Kidney epithelial cell (primary cell): Measurements from ENCODE around the gene TMEM132D. TPM values are rescaled to one million over a fixed set of nuclear protein-coding genes. Genes with fewer than 3 reads are reported as not detected.

Experiments
- DNase-seq: peaks from one replicate; pipeline ENCODE4 v3.0.0-alpha.2; 2010; ENCODE audit warnings: low read depth
- H3K27me3 ChIP-seq: 2 replicates; pipeline ENCODE4 v1.6.0; 2011; ENCODE audit warnings: low read length; ENCODE audit not compliant: control insufficient read depth, insufficient read depth
- H3K36me3 ChIP-seq: 2 replicates; pipeline ENCODE4 v1.5.1; 2011; ENCODE audit warnings: low read length; ENCODE audit not compliant: control insufficient read depth, insufficient read depth
- H3K4me3 ChIP-seq: 2 replicates; pipeline ENCODE4 v1.5.1; 2011; ENCODE audit warnings: low read depth, mild to moderate bottlenecking, control low read depth, low read length
- total RNA-seq: library from RNA; depleted of rRNA; stranded (reverse); fragments of >200 nt; gene quantifications from 2 replicates; pipeline ENCODE4 v1.2.3, GENCODE V29; 2015
- TF ChIP-seq, protein P1 (sequence below): IDR thresholded peaks from 2 replicates; pipeline ENCODE4 v1.5.1; 2011; ENCODE audit warnings: mild to moderate bottlenecking, moderate library complexity, low read length, control low read depth, inconsistent platforms; ENCODE audit not compliant: insufficient read depth, poor library complexity, severe bottlenecking

Gene TMEM132D
- total RNA-seq, 1 donor from 2014 or later = 6.4 TPM

DNA sequence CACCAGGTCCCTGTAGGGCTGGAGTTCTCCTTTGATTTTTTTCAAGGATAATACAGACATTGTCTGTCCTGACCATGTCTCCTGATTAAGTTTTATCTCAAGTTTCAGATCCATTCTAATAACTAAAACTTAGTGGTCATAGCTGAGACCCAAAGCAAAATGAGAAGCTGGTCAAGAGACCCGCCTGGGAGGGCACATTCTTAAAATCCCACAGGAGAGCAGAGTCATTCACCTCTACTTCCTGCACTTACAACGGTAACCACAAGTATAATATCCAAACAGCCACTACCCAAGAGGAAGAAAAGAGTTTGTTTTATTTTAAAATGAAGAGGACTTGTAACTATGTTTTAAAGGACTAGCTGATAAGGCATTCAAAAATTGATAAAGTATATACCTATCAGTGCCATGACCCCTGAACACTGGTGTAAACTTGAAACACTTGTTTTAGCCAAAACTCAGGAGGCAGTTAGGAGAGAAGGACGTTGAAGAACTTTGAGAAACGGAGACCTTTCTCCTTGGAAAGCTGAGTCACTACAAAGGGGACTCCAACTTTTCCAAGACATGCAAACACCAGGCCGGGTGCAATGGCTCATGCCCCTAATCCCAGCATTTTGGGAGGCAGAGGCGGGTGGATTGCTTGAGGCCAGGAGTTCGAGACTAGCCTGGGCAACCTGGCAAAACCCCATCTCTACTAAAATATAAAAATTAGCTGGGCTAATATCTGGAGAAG is 572.3 kb downstream of the TMEM132D start:
- DNase-seq = no peak
- TF ChIP-seq, protein P1, sequence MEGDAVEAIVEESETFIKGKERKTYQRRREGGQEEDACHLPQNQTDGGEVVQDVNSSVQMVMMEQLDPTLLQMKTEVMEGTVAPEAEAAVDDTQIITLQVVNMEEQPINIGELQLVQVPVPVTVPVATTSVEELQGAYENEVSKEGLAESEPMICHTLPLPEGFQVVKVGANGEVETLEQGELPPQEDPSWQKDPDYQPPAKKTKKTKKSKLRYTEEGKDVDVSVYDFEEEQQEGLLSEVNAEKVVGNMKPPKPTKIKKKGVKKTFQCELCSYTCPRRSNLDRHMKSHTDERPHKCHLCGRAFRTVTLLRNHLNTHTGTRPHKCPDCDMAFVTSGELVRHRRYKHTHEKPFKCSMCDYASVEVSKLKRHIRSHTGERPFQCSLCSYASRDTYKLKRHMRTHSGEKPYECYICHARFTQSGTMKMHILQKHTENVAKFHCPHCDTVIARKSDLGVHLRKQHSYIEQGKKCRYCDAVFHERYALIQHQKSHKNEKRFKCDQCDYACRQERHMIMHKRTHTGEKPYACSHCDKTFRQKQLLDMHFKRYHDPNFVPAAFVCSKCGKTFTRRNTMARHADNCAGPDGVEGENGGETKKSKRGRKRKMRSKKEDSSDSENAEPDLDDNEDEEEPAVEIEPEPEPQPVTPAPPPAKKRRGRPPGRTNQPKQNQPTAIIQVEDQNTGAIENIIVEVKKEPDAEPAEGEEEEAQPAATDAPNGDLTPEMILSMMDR = no peak
- Histone ChIP-seq H3K36me3 (no peaks in the 10 kb centered on the region), H3K27me3 (no peaks in the 10 kb centered on the region), H3K4me3 (no peak overlapping the region)

DNA sequence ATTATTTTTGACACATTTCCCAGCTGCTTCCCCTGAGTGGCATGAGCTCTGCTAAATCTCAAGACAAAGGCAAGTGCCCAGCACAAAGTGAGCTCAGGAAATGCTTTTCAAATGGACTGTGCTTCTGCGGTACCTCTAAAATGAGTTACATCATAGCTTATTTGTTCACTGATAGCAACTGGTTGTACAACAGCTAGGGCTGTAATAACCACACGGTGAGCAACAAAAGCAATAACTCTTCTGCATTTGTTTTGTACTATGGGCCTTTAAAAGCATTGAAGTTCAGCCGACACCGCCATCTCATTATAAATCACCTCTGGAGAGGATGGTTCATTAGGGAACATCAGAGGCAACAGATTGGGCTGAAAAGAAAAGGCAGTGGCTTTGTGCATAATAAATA is 575.6 kb downstream of the TMEM132D start:
- TF ChIP-seq, protein P1 = no peak
- H3K36me3 ChIP-seq = no peaks in the 10 kb centered on the region
- H3K4me3 ChIP-seq = no peak overlapping the region
- no peak for DNase-seq
- H3K27me3 ChIP-seq = no peaks in the 10 kb centered on the region

DNA sequence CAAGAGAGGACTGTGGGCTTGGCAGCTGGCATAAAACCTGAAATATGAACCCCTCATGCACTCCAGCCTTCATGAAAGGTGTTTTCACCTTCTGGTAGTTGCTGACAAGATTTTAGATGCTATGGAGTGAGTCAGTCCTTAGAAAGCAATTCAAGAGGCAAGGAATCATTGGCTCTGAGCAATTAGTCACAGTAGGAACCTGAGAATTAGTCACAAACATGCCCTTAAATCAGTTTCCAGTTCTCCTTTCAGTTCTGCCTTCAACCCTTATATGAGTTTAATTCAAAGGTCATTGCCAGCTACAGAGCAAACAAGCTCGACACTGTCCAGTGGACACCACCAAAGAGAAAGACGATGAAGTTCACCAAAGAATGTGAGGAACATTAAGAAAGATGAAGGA is 578.3 kb downstream of the TMEM132D start:
- DNase-seq = no peak
- Histone ChIP-seq H3K4me3 (no peak overlapping the region), H3K27me3 (no peaks in the 10 kb centered on the region), H3K36me3 (no peaks in the 10 kb centered on the region)
- TF ChIP-seq, protein P1 = no peak

DNA sequence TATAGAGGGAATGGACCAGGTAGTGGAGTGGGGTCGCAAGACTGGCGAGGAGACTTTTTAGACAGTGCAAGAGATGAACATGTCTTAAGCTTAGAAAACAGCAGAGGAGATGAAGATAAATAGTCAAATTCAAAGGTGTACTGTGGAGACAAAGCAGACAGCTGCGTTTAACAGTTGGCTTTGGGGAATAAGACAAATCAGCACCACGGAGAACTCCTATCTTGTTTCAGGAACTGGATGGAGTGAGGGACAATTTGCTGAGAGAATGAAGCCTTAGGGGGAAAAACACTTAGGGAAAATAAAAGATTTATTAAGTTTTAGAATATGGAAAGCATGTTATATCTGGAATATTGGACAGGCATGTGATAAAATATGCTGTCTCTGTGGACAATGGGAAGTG is 591.8 kb downstream of the TMEM132D start:
- Histone ChIP-seq H3K36me3 (no peaks in the 10 kb centered on the region), H3K27me3 (no peaks in the 10 kb centered on the region), H3K4me3 (no peak overlapping the region)
- TF ChIP-seq, protein P1 = no peak
- DNase-seq = no peak

DNA sequence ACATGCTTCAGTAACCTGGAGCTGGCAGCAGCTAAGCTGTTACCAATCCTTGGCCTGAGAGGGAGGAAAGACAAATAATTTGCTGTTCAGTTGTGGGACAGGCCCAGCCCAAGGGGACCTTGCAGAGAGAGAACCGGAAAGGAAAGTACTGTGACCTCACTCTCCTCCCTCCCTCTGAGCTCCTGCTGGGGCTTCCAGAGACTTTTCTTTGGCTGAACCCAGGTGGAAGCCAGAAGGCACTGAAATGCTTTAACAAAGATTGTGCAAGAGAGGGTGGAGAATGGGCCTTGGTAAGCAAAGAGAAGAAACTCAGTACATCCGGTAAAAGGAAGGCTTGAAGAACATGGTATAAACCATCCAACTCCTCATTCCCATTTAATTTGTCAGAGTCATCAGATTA is 593.5 kb downstream of the TMEM132D start:
- TF ChIP-seq, protein P1 = no peak
- H3K36me3 ChIP-seq = no peaks in the 10 kb centered on the region
- DNase-seq = no peak
- no peaks in the 10 kb centered on the region for H3K27me3 ChIP-seq
- H3K4me3 ChIP-seq = no peak overlapping the region

DNA sequence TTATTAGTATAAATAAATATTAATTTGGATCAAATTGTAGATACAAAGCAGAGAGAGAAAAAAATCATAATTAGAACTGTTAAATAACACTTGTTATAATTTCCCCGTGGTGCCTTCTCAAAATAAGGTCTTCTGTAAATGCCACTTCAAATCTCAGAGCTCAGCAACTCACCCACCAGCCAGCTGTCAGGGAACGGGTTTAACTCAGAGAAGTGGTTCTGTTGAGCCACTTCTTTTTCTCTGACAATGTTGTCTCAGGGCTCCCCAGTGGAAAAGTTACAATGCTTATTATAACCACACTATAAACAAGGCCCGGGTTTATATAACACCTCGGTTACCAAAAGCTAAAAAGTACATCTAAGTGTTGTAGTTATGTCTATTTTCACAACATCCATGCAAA is 598.0 kb downstream of the TMEM132D start:
- TF ChIP-seq, protein P1 = no peak
- no peaks in the 10 kb centered on the region for H3K36me3 ChIP-seq
- H3K27me3 ChIP-seq = no peaks in the 10 kb centered on the region
- no peak overlapping the region for H3K4me3 ChIP-seq
- no peak for DNase-seq
